ENCODE data around the gene ZNF222. TPM values are rescaled to one million over a fixed set of nuclear protein-coding genes. Genes with fewer than 3 reads are reported as not detected.

The ZNF222 gene
- total RNA-seq, 1 donor from 2014 or later = 0.43 TPM

GRCh38 chr19:44032001-44032610 lies 6.9 kb downstream of the ZNF222 start:
- Histone ChIP-seq H3K36me3 (peaks cover 56 to 63% of the 10 kb centered on the region in 2 donors), H3K4me3 (peak overlapping the region in 1 of 2 donors; percentile 4), H3K27ac (no peak overlapping the region), H3K4me1 (no peaks in the 10 kb centered on the region), H3K9me3 (peaks cover 80 to 97% of the 10 kb centered on the region in 2 donors), H3K27me3 (no peaks in the 10 kb centered on the region)
- intact Hi-C loops (cut with DNase I) = no loop called here
- TF ChIP-seq, protein P1, sequence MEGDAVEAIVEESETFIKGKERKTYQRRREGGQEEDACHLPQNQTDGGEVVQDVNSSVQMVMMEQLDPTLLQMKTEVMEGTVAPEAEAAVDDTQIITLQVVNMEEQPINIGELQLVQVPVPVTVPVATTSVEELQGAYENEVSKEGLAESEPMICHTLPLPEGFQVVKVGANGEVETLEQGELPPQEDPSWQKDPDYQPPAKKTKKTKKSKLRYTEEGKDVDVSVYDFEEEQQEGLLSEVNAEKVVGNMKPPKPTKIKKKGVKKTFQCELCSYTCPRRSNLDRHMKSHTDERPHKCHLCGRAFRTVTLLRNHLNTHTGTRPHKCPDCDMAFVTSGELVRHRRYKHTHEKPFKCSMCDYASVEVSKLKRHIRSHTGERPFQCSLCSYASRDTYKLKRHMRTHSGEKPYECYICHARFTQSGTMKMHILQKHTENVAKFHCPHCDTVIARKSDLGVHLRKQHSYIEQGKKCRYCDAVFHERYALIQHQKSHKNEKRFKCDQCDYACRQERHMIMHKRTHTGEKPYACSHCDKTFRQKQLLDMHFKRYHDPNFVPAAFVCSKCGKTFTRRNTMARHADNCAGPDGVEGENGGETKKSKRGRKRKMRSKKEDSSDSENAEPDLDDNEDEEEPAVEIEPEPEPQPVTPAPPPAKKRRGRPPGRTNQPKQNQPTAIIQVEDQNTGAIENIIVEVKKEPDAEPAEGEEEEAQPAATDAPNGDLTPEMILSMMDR (IDR thresholded peaks at IDR 0.05) = no peak
- DNase-seq (ENCODE audit: low spot score in 2 of 2) = no peak

GRCh38 chr19:44042147-44042546 lies 17.0 kb downstream of the ZNF222 start:
- no peak overlapping the region for H3K27ac ChIP-seq
- TF ChIP-seq, protein P1 (IDR thresholded peaks at IDR 0.05) = no peak
- no peaks in the 10 kb centered on the region for H3K27me3 ChIP-seq
- H3K9me3 ChIP-seq = peaks cover 3 to 30% of the 10 kb centered on the region in 2 donors
- H3K4me1 ChIP-seq = no peaks in the 10 kb centered on the region
- H3K36me3 ChIP-seq = no peaks in the 10 kb centered on the region
- no peak overlapping the region for H3K4me3 ChIP-seq
- intact Hi-C loops (cut with DNase I) = no loop called here
- DNase-seq (ENCODE audit: low spot score in 2 of 2) = no peak

DNA sequence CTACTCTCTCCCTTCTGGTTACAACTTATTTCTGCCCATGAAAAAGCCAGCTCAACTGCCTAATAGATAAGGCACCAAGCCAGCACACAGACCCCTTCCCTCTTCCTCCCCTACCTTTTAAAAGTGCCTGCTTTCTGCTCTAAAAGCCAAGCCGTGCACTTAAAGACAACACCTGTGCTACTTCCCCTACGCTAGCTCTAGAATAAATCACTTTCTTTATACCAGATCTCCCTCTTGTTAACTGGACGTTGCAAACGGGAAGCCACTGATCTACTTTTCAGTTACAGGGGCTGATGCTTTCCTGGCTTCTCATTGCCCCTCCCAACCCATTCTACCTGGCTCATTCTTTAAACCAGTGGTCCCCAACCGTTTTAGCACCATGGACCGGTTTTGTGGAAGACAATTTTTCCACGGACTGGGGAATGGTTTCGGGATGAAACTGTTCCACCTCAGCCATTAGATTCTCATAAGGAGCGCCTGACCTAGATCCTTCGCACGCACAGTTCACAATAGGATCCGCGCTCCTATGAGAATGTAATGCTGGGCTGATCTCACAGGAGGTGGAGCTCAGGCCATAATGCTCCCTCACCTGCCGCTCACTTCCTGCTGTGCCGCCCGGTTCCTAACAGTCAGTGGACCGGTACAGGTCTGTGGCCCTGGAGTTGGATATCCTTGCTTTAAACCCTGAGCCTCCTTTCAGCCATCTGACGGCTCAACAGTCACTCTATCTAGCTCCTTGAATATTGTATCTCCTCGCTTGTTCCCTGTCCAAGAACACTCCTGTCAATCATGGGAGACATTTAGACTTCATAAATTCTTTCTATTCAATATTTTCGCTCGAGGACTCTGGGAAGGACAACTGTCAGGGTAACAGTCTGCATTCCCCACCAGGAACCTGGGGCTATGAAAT lies 25.8 kb downstream of the ZNF222 start:
- TF ChIP-seq, protein P1 (IDR thresholded peaks at IDR 0.05) = no peak
- DNase-seq (ENCODE audit: low spot score in 2 of 2) = no peak
- Histone ChIP-seq H3K4me1 (peaks cover 4 to 7% of the 10 kb centered on the region in 2 donors), H3K36me3 (peaks cover 5 to 13% of the 10 kb centered on the region in 2 donors), H3K27me3 (no peaks in the 10 kb centered on the region), H3K9me3 (peaks cover 0 to 9% of the 10 kb centered on the region in 2 donors), H3K4me3 (peak overlapping the region; percentile 84 to 86), H3K27ac (peak overlapping the region in 1 of 2 donors; percentile 28)
- intact Hi-C loops (cut with DNase I) = loop anchor here (1.0 to 2.0 kb wide), 9 partner anchors 21 to 161 kb away; partner anchors contain the start of genes ZNF155, ZNF222, ZNF224 and ZNF225

DNA sequence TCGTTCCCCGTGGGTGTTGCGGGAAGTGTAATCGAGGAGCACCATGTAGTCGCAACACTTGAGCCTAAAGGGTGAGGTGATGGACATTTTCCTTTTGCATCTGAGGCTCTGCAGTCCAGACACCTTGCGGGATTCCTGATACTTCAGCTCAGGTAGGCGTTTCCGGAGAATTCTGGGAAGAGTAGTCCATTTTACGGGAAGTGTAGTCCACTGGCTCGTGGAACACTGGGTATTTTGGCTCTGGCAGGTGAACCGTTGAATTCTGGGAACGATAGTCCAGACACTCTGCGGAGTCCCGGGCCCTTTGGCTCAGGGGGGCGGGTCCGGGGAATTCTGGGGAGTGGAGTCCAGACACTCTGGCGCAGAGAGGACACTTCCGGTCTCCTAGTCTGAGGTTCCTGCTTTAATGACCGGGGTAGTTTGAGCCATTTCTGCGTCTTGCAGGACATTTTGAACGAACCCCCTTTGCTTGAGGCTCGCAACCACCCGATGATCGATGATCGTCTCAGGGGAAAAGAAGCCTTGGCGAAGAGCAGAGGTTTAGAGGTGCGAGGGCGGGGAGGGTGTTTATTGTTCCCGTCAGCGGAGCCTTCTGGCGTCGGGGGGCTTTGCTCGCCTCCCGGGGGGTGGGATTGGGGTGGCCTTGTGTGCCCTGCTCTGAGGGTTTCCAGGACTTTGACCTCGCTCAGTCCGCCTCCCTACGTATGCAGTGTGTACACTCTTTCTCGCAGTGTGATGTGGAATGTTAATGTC lies 26.6 kb downstream of the ZNF222 start, which contains the start of gene ZNF223:
Gene ZNF223 (plus strand): TSS at position 387 of the 753 bp plus-strand sequence. CDS start 3,141 bp downstream, outside the sequence.
- intact Hi-C loops (cut with DNase I) = loop anchor here (1.0 to 2.0 kb wide), 9 partner anchors 20 to 160 kb away; partner anchors contain the start of genes ZNF155, ZNF222, ZNF224 and ZNF225
- H3K27ac ChIP-seq = peak within 1 kb of the TSS; percentile 61 to 71
- TF ChIP-seq, protein P1 (IDR thresholded peaks at IDR 0.05) = no peak
- peaks cover 0 to 12% of the 10 kb centered on the region in 2 donors for H3K9me3 ChIP-seq
- DNase-seq (ENCODE audit: low spot score in 2 of 2) = peak; percentile 86 to 97
- H3K36me3 ChIP-seq = peaks cover 6 to 17% of the 10 kb centered on the region in 2 donors
- peaks cover 4 to 7% of the 10 kb centered on the region in 2 donors for H3K4me1 ChIP-seq
- H3K4me3 ChIP-seq = peak within 1 kb of the TSS; percentile 84 to 86
- no peaks in the 10 kb centered on the region for H3K27me3 ChIP-seq

DNA sequence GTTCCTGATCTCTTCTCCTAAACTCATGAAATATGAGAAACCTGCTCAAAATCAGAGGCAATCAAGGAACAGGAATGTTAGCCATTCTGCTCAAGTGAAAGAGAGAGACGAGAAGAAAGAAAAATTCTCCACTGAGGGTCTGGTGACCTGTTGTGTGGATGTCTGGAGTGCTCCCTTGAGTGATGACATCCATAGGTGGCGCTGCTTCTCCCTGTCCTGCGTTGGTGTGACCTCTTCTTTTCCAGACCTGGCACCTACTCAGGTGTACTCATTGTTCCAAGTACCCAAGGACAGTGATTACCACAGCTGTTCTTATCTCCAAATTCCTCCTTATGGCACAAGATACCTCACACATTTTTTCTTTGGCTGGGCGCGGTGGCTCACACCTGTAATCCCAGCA lies 30.7 kb downstream of the ZNF222 start:
- no peak for DNase-seq (ENCODE audit: low spot score in 2 of 2)
- TF ChIP-seq, protein P1 (IDR thresholded peaks at IDR 0.05) = no peak
- H3K4me1 ChIP-seq = peaks cover 4 to 7% of the 10 kb centered on the region in 2 donors
- H3K27ac ChIP-seq = no peak overlapping the region
- no peaks in the 10 kb centered on the region for H3K27me3 ChIP-seq
- H3K36me3 ChIP-seq = peaks cover 27 to 58% of the 10 kb centered on the region in 2 donors
- no peak overlapping the region for H3K4me3 ChIP-seq
- intact Hi-C loops (cut with DNase I) = no loop called here
- H3K9me3 ChIP-seq = peaks cover 5 to 20% of the 10 kb centered on the region in 2 donors

All from ascending aorta (tissue), 2 donors.